IPS-15b (cell line): ENCODE measurements around the gene TMEM108.

ENCODE experiments used
- H3K27me3 ChIP-seq: one replicate; pipeline ENCODE4 v1.6.1; 2013; ENCODE audit warnings: low read length; ENCODE audit not compliant: control insufficient read depth, insufficient read depth
- H3K36me3 ChIP-seq: one replicate; pipeline ENCODE4 v1.6.1; 2013; ENCODE audit warnings: low read length; ENCODE audit not compliant: control insufficient read depth, insufficient read depth
- H3K4me1 ChIP-seq: one replicate; pipeline ENCODE4 v1.6.1; 2013; ENCODE audit warnings: mild to moderate bottlenecking, low read length; ENCODE audit not compliant: control insufficient read depth, insufficient read depth
- H3K4me3 ChIP-seq: one replicate; pipeline ENCODE4 v1.5.1; 2013; ENCODE audit warnings: low read depth, low read length
- H3K9ac ChIP-seq: one replicate; pipeline ENCODE4 v1.6.1; 2013; ENCODE audit warnings: low read depth, mild to moderate bottlenecking, low read length
- H3K9me3 ChIP-seq: one replicate; pipeline ENCODE4 v1.6.1; 2013; ENCODE audit warnings: mild to moderate bottlenecking, low read length; ENCODE audit not compliant: control insufficient read depth, insufficient read depth

The TMEM108 gene

DNA sequence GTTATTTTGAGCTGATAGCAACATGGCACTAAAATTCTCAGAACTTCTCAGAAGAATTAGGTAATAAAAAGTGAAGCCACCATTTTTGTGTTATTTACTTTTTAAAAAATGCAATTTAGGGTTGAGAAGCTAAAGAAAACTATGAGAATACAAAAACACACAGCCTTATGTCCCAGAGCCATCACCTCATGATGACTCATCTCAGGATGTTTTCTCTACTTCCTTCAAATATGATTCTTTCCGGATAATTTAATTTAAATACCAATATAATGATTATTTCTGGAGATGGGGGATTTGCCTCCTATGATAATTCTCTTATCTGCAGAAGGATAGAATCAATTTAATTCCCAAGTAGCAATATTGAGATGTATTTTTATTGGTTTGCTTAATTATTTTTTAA lies 256.1 kb downstream of the TMEM108 start:
- Histone ChIP-seq H3K9me3 (no peaks in the 10 kb centered on the region), H3K9ac (no peak overlapping the region), H3K4me1 (peaks cover 2% of the 10 kb centered on the region), H3K27me3 (no peaks in the 10 kb centered on the region), H3K36me3 (no peaks in the 10 kb centered on the region), H3K4me3 (no peak overlapping the region)

DNA sequence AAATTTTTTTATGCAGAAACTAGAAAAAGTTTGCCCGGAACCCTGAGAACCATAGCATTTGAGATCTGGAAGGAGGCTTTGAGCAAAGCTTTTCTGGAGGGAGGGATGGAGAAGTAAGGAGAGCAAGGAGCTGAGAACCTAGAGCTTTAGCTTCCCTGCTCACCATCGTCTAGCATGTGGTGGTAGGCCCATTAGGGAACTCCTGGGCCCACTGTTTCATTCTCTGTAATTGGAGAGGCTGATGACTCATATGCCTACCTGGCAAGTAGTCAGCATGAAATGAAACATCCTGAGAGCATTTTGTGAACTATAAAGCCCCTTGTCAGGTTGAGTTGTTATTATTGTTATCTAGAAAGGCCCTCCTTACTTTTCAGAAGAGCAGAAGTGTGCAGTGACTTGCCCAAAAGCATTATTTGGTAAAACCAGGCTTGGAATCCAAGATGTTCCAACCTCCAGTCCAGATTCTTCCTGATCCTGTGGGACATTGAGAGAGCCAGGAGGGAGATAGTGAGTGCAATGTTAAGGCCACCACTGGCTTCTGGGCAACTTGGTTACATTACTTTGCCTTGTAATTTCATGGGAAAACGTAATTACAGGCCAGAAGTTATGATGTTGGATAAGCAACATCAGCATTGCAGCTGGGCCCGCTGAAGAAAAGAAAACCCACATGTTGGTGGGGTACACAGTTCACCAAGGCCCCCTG lies 257.2 kb downstream of the TMEM108 start:
- Histone ChIP-seq H3K4me1 (peaks cover 2% of the 10 kb centered on the region), H3K4me3 (no peak overlapping the region), H3K27me3 (no peaks in the 10 kb centered on the region), H3K36me3 (no peaks in the 10 kb centered on the region), H3K9me3 (no peaks in the 10 kb centered on the region), H3K9ac (no peak overlapping the region)

DNA sequence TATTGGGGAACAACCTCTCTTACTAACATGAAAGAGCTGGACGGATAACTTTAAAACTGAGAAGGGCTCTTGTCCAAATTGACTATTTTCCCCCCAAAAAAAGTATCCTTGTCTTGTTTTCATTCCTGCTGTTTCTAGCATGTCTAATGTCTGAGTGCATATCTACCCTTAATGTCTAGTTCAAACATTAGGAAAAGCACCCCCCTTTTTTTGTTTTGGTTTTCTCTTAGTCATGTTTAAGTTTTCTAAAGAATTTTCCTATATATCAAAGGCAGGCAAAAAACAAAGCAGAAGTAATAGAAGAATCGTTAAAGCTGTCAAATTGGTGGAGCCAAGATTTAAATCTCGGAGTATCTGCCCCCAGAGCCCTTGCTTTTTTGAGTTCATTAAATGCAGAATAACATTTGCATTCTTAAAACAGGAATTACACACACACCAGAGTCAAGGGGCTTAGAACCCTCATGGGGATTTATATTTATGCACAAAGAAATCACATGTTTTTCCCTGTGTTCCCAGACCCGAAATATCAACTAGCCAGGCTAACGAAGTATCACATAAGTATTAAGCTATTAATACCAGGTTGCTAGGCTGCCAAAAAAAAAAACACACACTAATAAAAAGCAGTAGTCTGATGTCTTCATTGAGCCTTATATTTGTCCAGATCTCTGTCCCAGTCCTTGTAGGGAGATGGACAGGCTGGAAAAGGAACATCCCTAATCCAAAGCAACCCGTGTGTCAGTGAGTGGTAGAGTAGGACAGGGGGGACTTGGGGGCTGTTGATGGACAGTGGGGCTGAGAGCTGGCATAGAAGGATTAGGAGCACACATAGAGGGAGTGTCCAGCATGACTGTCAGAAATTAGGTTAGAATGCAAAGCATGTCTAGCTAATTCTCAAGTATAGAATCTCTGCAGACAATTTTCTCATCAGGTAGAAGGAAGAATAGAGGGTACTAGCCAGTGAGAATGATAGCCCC lies 258.0 kb downstream of the TMEM108 start:
- H3K9me3 ChIP-seq: no peaks in the 10 kb centered on the region
- H3K36me3 ChIP-seq: no peaks in the 10 kb centered on the region
- peaks cover 2% of the 10 kb centered on the region for H3K4me1 ChIP-seq
- no peaks in the 10 kb centered on the region for H3K27me3 ChIP-seq
- H3K4me3 ChIP-seq: no peak overlapping the region
- no peak overlapping the region for H3K9ac ChIP-seq

DNA sequence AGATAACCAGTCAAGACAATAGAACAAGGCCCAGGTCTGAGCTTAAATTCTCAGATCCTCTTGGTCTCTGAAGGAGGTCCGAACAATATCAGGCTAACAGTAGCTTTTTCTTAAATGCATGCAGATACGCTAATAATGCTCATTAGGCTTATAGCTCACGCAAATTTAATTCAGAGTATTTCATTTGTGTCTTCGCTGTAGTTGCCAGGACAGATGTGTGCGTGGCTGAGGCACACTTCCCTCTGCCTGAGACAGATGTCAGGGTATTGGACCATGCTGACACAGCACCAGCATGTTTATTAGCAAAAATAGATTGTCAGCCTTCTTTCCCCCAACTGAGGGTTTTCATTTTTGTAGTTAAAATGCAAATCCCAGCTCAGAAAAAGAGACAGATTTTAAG lies 258.8 kb downstream of the TMEM108 start:
- Histone ChIP-seq H3K9me3 (no peaks in the 10 kb centered on the region), H3K4me3 (no peak overlapping the region), H3K4me1 (peaks cover 2% of the 10 kb centered on the region), H3K9ac (no peak overlapping the region), H3K36me3 (no peaks in the 10 kb centered on the region), H3K27me3 (no peaks in the 10 kb centered on the region)

DNA sequence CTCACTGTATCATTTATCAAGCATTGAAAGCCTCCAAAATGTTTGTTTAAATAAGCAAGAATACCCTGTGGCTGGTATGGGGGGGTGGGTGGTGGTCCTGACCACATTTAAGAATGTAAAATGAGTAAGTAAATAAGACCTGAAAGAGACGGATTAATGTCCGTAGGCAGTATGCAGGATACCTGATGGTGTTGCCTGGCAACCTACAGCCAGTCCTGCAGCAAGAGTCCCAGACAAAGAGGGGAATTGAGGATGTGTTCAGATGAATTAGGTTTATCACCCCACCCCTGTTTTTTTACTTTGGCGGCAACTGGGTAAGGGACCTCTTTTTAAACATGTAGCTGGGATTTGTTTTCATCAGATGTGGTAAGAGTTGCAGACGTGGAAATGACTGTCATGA lies 261.9 kb downstream of the TMEM108 start:
- Histone ChIP-seq H3K4me3 (no peak overlapping the region), H3K9ac (no peak overlapping the region)

DNA sequence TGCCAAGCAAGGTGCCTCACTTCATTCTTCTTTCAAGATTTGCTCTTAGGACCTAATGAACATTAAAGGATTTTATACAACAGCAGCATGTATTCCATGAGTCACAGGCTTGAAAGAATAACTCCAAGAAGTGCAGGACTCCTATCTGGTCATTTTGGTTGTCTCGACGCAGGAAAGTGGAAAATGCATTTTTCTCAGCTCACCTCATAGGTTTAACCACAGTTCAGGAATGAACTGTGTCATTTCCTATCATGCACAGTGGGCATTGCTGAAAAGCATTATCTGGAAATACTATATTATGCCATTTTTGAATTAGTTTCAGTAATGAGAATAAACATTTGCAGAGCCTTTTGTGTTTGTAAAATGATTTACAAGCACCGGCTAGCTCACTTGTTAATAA lies 263.0 kb downstream of the TMEM108 start:
- H3K9ac ChIP-seq: no peak overlapping the region
- H3K27me3 ChIP-seq: no peaks in the 10 kb centered on the region
- H3K4me3 ChIP-seq: no peak overlapping the region
- no peaks in the 10 kb centered on the region for H3K9me3 ChIP-seq
- H3K4me1 ChIP-seq: no peaks in the 10 kb centered on the region
- no peaks in the 10 kb centered on the region for H3K36me3 ChIP-seq

More for the DNA sequence above, 261.9 kb downstream of the TMEM108 start:
- H3K36me3 ChIP-seq: no peaks in the 10 kb centered on the region
- H3K4me1 ChIP-seq: no peaks in the 10 kb centered on the region
- no peaks in the 10 kb centered on the region for H3K27me3 ChIP-seq
- no peaks in the 10 kb centered on the region for H3K9me3 ChIP-seq

DNA sequence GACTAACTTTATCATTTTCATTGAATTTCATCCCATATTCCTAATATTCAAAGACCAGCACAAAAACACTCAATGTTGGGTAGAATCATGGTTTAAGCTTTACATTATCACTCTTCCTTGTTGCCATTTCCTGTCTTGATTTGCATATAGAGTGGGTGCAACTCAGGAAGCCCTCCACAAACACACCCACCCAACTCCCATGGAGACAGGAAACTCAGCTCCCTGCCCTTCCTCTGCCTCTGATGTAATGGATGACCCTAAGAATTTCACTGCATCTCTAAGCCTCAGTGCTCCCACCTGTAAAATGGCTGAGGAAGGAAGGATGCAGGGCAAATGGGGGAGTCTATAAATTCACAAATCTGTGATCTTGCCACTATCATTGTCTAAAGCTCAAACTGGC lies 263.5 kb downstream of the TMEM108 start:
- H3K4me1 ChIP-seq: no peaks in the 10 kb centered on the region
- no peak overlapping the region for H3K4me3 ChIP-seq
- no peaks in the 10 kb centered on the region for H3K36me3 ChIP-seq
- H3K9me3 ChIP-seq: no peaks in the 10 kb centered on the region
- H3K27me3 ChIP-seq: no peaks in the 10 kb centered on the region
- H3K9ac ChIP-seq: no peak overlapping the region

DNA sequence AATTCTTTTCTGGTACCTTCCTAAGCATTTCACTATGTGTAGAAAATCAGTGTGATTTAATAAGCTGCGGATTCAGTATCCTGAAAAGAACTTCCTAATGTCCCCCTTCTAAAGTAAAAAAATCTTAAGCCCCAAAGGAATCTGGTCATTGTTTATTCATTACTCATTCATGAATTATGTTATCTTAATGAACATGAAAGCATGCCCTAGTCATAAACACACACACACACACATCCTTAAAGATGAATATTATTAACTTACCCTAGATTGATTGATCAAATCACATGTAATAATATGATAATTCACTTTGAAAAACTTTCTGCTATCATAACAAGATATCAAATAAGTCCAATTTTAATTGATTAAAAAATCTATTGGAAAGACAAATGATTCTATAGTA lies 265.2 kb downstream of the TMEM108 start:
- H3K4me1 ChIP-seq: no peaks in the 10 kb centered on the region
- H3K36me3 ChIP-seq: no peaks in the 10 kb centered on the region
- H3K9me3 ChIP-seq: no peaks in the 10 kb centered on the region
- H3K9ac ChIP-seq: no peak overlapping the region
- H3K27me3 ChIP-seq: no peaks in the 10 kb centered on the region
- H3K4me3 ChIP-seq: no peak overlapping the region

DNA sequence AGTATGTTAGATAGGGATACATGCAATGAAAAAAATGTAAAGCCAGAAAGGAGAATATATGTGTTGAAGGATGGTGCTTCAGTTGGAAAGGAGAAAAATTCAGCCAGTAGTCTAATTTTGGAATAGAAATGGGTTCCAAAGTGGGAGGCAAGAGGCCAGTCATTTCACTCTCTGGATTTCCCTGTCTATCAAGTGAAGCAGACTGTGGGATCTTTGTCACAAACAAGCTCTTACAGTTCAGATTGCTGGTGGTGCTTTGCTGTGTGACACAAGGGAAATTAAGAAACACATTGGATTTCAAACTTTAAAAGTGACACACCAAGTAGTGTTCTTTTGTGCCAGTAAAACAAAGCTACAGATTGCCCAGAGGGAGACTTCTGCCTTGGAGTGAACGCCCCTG lies 279.7 kb downstream of the TMEM108 start:
- no peaks in the 10 kb centered on the region for H3K4me1 ChIP-seq
- no peaks in the 10 kb centered on the region for H3K36me3 ChIP-seq
- no peak overlapping the region for H3K4me3 ChIP-seq
- no peak overlapping the region for H3K9ac ChIP-seq
- no peaks in the 10 kb centered on the region for H3K27me3 ChIP-seq
- no peaks in the 10 kb centered on the region for H3K9me3 ChIP-seq

DNA sequence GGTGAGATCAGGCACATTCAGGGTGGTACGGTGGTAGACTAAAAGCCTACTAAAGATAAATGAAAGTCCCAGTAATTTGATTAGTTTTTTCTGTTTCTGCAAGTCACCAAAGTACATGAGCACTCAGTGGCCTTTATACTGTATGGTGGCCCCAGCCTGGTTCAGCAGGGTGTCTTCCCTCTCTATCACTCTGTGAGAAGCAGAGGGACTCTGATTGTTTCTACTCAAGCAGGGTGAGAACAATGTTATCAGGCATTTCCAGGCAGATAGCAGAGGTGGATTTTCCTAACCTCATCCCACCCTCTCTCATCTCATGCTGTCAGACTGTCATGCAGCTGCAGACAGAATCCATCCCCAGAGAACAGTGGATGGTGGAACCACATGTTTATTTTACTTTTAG lies 290.2 kb downstream of the TMEM108 start:
- Histone ChIP-seq H3K36me3 (no peaks in the 10 kb centered on the region), H3K4me3 (no peak overlapping the region), H3K9me3 (no peaks in the 10 kb centered on the region), H3K4me1 (peaks cover 10% of the 10 kb centered on the region), H3K27me3 (no peaks in the 10 kb centered on the region), H3K9ac (no peak overlapping the region)

DNA sequence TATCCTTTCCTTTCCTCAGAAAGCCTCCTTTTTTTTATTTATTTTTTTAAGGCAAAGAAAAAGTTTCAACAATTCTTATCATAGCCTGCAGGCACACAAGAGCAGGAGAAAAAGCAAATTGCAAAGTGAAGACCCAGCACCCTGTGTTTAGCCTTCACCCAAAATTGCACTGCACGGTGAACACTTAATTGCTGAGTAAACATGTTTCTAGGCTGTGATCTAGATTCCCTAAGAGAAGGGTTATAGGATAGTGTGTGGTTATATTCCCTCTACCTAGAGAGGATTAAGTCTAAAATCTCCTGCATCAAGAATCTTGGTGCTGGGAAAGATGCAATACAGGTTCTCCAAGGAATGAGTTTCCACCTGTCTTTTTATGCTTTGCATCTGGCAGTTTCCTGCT lies 291.4 kb downstream of the TMEM108 start:
- Histone ChIP-seq H3K27me3 (no peaks in the 10 kb centered on the region), H3K4me1 (peaks cover 10% of the 10 kb centered on the region), H3K36me3 (no peaks in the 10 kb centered on the region), H3K9ac (no peak overlapping the region), H3K4me3 (no peak overlapping the region), H3K9me3 (no peaks in the 10 kb centered on the region)

DNA sequence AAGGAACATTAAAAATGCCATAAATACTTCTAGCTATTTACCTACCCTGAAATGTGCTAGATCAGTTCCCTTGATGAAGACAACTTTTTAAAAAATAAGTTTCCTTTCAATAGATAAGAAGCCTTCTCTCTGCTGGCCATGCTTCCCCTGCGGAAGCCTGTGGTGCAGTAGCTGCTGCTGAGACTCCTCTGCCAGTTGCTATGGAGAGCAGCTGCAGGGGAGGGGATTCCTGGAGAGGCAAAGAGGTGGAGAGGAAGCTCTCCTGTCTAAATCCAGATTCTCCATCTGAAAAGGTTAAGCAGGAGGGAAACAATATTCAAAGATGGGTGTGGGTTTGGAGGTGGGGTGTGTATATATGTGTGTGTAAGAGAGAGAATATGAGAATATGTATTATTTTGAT lies 291.9 kb downstream of the TMEM108 start:
- Histone ChIP-seq H3K27me3 (no peaks in the 10 kb centered on the region), H3K4me3 (no peak overlapping the region), H3K4me1 (peaks cover 12% of the 10 kb centered on the region)

More for the DNA sequence above, 291.9 kb downstream of the TMEM108 start:
- H3K9ac ChIP-seq: no peak overlapping the region
- no peaks in the 10 kb centered on the region for H3K9me3 ChIP-seq
- no peaks in the 10 kb centered on the region for H3K36me3 ChIP-seq
